GM23338 (cell line): ENCODE results near the gene TKFC. TPM values are rescaled to one million over a fixed set of nuclear protein-coding genes. Genes with fewer than 3 reads are reported as not detected.

ENCODE experiments used
- ATAC-seq: fragments of 200-7000 bp; cut with Tn5 transposase; 3 replicates; pipeline ENCODE4 v1.9.1; 2020
- DNase-seq: peaks from one replicate; pipeline ENCODE4 v3.0.0-alpha.2; 2015; ENCODE audit warnings: low spot score
- H2AFZ ChIP-seq: fragments of 200-600 bp; sonication (generic); 2 replicates; pipeline ENCODE4 v1.8.0; 2016; ENCODE audit warnings: antibody characterized with exemption, mild to moderate bottlenecking, moderate library complexity
- H3F3A ChIP-seq: fragments of 200-600 bp; sonication (generic); replicated peaks from 2 replicates; pipeline ENCODE4 v1.8.0; 2017; ENCODE audit warnings: antibody characterized with exemption, mixed run types, low read depth
- H3K27ac ChIP-seq: fragments of 200-600 bp; sonication (generic); 2 replicates; pipeline ENCODE4 v1.6.1; 2016; ENCODE audit warnings: low read depth
- H3K27me3 ChIP-seq: fragments of 200-600 bp; sonication (generic); 2 replicates; pipeline ENCODE4 v1.8.0; 2016; ENCODE audit warnings: mild to moderate bottlenecking, mixed run types, moderate library complexity; ENCODE audit not compliant: insufficient read depth
- H3K36me3 ChIP-seq: fragments of 200-600 bp; sonication (generic); 2 replicates; pipeline ENCODE4 v1.8.0; 2016; ENCODE audit warnings: mild to moderate bottlenecking; ENCODE audit not compliant: insufficient read depth
- H3K4me1 ChIP-seq: fragments of 200-600 bp; sonication (generic); 2 replicates; pipeline ENCODE4 v1.8.0; 2016; ENCODE audit warnings: mild to moderate bottlenecking, moderate library complexity; ENCODE audit not compliant: insufficient read depth
- H3K4me2 ChIP-seq: fragments of 200-600 bp; sonication (generic); 2 replicates; pipeline ENCODE4 v1.7.1; 2017; ENCODE audit warnings: mixed run types
- H3K4me3 ChIP-seq: fragments of 200-600 bp; sonication (generic); 2 replicates; pipeline ENCODE4 v1.6.1; 2016; ENCODE audit warnings: mixed run types
- H3K79me2 ChIP-seq: fragments of 200-600 bp; sonication (generic); replicated peaks from 2 replicates; pipeline ENCODE4 v1.8.0; 2017; ENCODE audit warnings: mild to moderate bottlenecking; ENCODE audit not compliant: insufficient read depth
- H3K9me2 ChIP-seq: fragments of 200-600 bp; sonication (generic); 2 replicates; pipeline ENCODE4 v1.8.0; 2017; ENCODE audit not compliant: insufficient read depth
- H4K20me1 ChIP-seq: fragments of 200-600 bp; sonication (generic); replicated peaks from 2 replicates; pipeline ENCODE4 v1.8.0; 2017; ENCODE audit warnings: mild to moderate bottlenecking; ENCODE audit not compliant: insufficient read depth
- H3K27ac Mint-ChIP-seq: 2 replicates; pipeline ENCODE4 v1.8.0; 2020; ENCODE audit warnings: inconsistent platforms, mild to moderate bottlenecking, moderate library complexity, mixed read lengths
- H3K27me3 Mint-ChIP-seq: 3 replicates; pipeline ENCODE4 v1.8.0; 2022; ENCODE audit warnings: low read depth, mild to moderate bottlenecking, moderate library complexity, mixed read lengths, inconsistent platforms; ENCODE audit not compliant: insufficient read depth, poor library complexity
- H3K36me3 Mint-ChIP-seq: 3 replicates; pipeline ENCODE4 v1.8.0; 2021; ENCODE audit warnings: low read depth, mild to moderate bottlenecking, inconsistent platforms, moderate library complexity, mixed read lengths
- H3K4me1 Mint-ChIP-seq: 3 replicates; pipeline ENCODE4 v1.8.0; 2020; ENCODE audit warnings: mild to moderate bottlenecking, inconsistent platforms, mixed read lengths
- H3K4me3 Mint-ChIP-seq: 3 replicates; pipeline ENCODE4 v1.8.0; 2021; ENCODE audit warnings: moderate library complexity, mild to moderate bottlenecking, inconsistent platforms, mixed read lengths
- H3K9me3 Mint-ChIP-seq: 3 replicates; pipeline ENCODE4 v1.8.0; 2020; ENCODE audit warnings: moderate library complexity, mild to moderate bottlenecking, inconsistent platforms, mixed read lengths
- CREB1 ChIP-seq: fragments of 250-450 bp; sonication (Bioruptor Pico); IDR thresholded peaks from 2 replicates; pipeline ENCODE4 v1.5.0; 2020; ENCODE audit warnings: low read depth, mild to moderate bottlenecking, moderate library complexity
- CTCF ChIP-seq, 2 experiments: fragments of 200-600 bp in 1 of 2; sonication (generic) in 1 of 2; conservative IDR thresholded peaks; 2 replicates each; pipeline versions ENCODE4 v1.5.1 to v1.6.1; 2016 to 2017; ENCODE audit warnings: antibody characterized with exemption in 2 of 2, low read depth in 2 of 2, mild to moderate bottlenecking in 2 of 2, moderate library complexity in 1 of 2
- EZH2phosphoT487 ChIP-seq: fragments of 200-600 bp; sonication (generic); IDR thresholded peaks from one replicate; pipeline ENCODE4 v1.8.1; 2018; ENCODE audit warnings: antibody characterized with exemption; ENCODE audit not compliant: unreplicated experiment
- JUNB ChIP-seq: IDR thresholded peaks from one replicate; pipeline ENCODE4 v1.6.1; 2016; ENCODE audit warnings: antibody characterized with exemption; ENCODE audit not compliant: unreplicated experiment
- NANOG ChIP-seq: IDR thresholded peaks from 2 replicates; pipeline ENCODE4 v1.6.1; 2016; ENCODE audit warnings: antibody characterized with exemption, borderline replicate concordance
- REST ChIP-seq: IDR thresholded peaks from one replicate; pipeline ENCODE4 v1.6.1; 2018; ENCODE audit warnings: antibody characterized with exemption; ENCODE audit not compliant: unreplicated experiment
- STAT1 ChIP-seq: IDR thresholded peaks from one replicate; pipeline ENCODE4 v1.6.1; 2016; ENCODE audit warnings: antibody characterized with exemption; ENCODE audit not compliant: unreplicated experiment
- ZNF331 ChIP-seq: fragments of 250-450 bp; sonication (Bioruptor Pico); IDR thresholded peaks from 2 replicates; pipeline ENCODE4 v1.5.0; 2020; ENCODE audit warnings: low read depth, mild to moderate bottlenecking, moderate library complexity
- ZNF462 ChIP-seq: fragments of 250-450 bp; sonication (Bioruptor Pico); IDR thresholded peaks from 2 replicates; pipeline ENCODE4 v1.5.0; 2020; ENCODE audit warnings: mild to moderate bottlenecking, moderate library complexity
- polyA plus RNA-seq: library from polyadenylated mRNA; unstranded; fragments of >200 nt; fragmentation: Nextera tagmentation; extraction: Ambion mirVana; gene quantifications from 2 replicates; pipeline ENCODE4 v1.2.1, GENCODE V29; 2016
- total RNA-seq: library from RNA; depleted of rRNA; stranded (reverse); fragments of >200 nt; shearing (Covaris generic); gene quantifications from 2 replicates; pipeline ENCODE4 v1.2.3, GENCODE V29; 2014

TKFC gene
- total and polyA plus RNA-seq, 2 experiments from 2014 or later: 21.7 to 46.9 TPM

DNA sequence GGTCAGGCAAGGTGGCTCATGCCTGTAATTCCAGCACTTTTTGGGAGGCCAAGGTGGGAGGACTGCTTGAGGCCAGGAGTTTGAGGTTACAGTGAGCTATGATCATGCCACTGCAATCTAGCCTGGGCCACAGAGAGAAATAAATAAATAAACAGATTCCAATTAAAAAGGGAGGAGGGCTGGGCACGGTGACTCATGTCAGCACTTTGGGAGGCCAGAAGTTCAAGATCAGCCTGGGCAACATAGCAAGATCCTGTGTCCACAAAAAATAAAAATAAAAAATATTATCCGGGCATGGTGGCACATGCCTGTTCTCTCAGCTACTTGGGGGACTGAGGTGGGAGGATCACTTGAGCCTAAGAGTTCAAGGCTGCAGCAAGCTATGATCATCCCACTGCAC lies 21.2 kb downstream of the TKFC start:
- no peaks in the 10 kb centered on the region for H3K9me2 ChIP-seq
- H3K36me3 Mint-ChIP-seq: peaks cover 16% of the 10 kb centered on the region
- H3K4me3 Mint-ChIP-seq: no peak overlapping the region
- H3K4me2 ChIP-seq: no peak overlapping the region
- no peaks in the 10 kb centered on the region for H4K20me1 ChIP-seq
- DNase-seq (no peak), ATAC-seq (no peak)
- H3K27me3 Mint-ChIP-seq: no peaks in the 10 kb centered on the region
- no peak overlapping the region for H3K27ac Mint-ChIP-seq
- no peaks in the 10 kb centered on the region for H3K27me3 ChIP-seq
- H3K9me3 Mint-ChIP-seq: no peaks in the 10 kb centered on the region
- H3K4me1 Mint-ChIP-seq: no peaks in the 10 kb centered on the region
- TF ChIP-seq NANOG (no peak), ZNF462 (CRISPR knock-in tag) (no peak), CREB1 (CRISPR knock-in tag) (no peak), REST (no peak), JUNB (no peak), CTCF (conservative IDR thresholded peaks at IDR 0.05; ENCODE audit: low read depth in 2 of 2) (no peak), ZNF331 (CRISPR knock-in tag) (no peak), EZH2phosphoT487 (no peak), STAT1 (no peak)
- no peak overlapping the region for H3K4me3 ChIP-seq
- H3K27ac ChIP-seq: no peak overlapping the region
- H3F3A ChIP-seq: no peaks in the 10 kb centered on the region
- H3K4me1 ChIP-seq: no peaks in the 10 kb centered on the region
- no peaks in the 10 kb centered on the region for H3K79me2 ChIP-seq
- no peaks in the 10 kb centered on the region for H3K36me3 ChIP-seq
- no peak overlapping the region for H2AFZ ChIP-seq
